DMS 273 (cell line): Measurements from ENCODE around the gene NR2C2.
"Not testable (repeated sequence)": the region's sequence is repeated elsewhere in the genome, so short reads cannot be mapped to it uniquely, and the experiment has no call there.

Experiments
- DNase-seq: peaks from one replicate; lab custom pipeline; 2025; ENCODE audit not compliant: unreplicated experiment; lab: John Stamatoyannopoulos, UW

NR2C2 gene

DNA sequence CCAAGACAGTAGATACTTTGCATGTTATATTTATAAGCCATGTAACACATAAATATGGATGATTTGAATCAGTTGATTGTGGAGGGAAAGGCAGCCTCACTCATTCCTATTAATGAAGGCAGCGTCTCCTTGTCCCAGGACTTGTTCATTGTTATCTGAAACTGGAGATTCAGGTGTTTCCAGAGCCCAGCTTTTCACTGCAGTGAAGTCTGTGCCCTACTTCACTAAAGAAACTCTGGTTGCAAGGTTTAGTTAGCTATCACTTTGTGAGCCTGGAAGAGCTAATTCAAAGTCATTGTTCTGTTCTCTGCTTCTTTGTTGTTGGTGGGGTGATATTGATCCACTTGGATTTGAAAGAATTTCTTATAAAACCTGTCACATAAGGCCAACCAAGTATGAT is 9.8 kb downstream of the NR2C2 start:
- DNase-seq: no peak

DNA sequence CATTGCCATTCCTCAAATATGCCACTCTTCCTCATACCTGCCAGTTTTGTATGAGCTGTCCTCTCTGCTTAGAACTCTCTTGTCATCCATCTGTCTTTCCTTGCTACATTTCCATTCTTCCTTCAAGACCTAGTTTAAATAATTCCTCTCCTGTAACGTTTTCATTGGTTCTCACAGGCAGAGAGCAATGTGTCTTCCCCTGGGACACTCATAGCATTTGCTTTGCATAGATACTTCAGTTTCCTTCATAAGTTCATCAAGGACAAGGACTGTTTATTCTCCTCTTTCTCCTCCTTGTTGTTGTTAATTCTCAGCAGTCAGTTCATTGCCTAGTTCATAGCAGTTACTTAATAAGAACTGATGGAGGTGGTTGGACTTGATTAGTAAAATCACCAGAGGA is 10.5 kb downstream of the NR2C2 start:
- DNase-seq: peak; percentile 2

DNA sequence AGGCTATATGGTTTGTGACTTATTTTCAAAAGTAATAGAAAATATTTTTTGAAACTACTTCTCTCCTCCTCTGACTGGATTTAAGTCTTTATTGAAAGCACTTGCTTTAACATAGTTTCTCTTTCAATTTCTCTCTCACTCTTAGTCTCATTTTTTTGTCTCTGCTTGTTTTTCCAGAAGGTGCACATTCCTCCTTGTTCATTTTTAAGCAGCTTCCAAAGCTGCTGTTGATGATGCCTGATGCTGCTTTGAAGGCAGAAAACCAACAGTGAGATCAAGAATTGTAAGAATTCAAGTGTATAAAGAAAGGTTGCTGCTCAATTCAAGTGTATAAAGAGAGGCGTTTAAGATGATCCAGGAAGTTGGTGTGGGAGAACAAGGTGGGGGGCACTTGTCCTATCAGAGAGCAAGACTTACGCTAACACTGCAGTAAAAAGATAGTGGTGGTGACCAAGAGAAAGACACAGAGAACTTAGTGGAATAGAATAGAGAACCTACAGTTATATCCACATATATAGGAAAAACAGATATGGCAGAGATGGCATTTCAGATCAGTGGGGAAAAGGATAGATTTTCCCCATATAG is 12.1 kb downstream of the NR2C2 start:
- no peak for DNase-seq

DNA sequence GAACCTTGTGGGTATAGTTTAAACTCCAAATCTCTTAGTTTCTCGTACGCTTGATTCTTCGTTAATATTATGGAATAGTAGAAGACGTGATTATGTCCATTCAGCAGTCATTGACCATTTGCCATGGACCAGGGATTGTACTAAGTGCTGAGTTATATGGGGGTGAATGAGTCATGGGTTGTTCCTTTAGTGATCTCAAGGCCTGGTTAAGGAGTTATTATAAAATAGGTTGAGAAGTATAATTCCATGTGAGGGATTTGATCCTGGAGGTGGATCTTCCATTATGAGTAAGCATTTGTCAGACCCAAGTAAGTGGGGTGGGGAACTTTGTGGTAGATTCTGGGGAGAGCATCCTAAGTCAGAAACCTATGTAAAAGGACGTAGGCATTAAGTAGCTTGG is 15.4 kb downstream of the NR2C2 start:
- no peak for DNase-seq

DNA sequence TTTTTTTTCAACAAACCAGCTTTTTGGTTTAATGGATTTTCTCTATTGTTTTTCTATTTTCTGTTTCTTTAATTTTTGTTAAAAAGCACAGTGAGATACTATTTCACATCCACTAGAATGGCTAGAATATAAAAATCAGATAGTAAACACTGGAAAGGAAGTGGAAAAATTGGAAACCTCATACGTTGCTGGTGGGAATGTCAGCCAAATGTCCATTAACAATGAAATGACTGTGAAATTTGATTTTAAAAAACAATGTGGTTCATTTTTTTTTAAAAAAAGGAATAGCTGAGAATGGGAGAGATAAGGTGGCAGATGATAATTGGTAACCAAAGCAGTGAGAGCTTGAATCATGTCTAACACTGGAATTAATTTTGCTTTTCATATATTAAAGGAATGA is 19.9 kb downstream of the NR2C2 start:
- no peak for DNase-seq

DNA sequence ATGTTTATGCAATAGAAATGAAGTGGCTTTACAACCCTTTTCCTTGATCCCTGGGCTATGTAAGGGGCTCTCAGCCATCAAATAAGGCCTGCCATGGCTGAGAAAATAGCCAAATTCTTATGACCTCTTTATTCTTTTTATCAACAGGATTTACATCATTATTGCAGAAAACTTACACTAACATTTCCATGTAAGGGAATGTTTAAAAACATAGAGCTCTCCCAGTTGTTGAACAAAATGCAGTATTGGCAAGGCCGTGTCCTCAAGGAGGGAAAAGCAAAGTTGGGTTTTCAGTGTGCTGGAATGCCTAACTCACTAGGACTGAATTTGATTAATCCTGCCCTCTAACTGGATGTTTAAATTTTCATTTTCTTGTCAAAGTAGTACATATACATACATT is 22.3 kb downstream of the NR2C2 start:
- no peak for DNase-seq

DNA sequence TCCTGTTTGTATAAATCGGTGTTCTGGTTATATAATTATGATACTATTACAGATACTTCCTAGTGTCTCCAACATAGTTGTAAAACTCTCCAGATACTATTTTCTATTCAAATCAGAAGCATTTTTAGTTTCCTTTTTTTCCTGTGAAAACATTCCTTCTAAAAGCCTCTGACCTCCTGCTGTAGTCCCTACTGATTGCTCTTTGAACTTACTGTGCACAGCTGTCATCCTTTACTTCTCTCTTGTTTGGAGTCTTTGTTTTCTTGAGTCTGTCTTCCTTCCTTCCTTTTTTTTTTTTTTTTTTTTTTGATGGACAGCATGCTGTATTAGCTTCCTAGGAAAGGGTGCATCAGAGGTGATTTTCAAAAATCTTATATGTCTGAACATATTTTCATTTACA is 28.9 kb downstream of the NR2C2 start:
- no peak for DNase-seq

DNA sequence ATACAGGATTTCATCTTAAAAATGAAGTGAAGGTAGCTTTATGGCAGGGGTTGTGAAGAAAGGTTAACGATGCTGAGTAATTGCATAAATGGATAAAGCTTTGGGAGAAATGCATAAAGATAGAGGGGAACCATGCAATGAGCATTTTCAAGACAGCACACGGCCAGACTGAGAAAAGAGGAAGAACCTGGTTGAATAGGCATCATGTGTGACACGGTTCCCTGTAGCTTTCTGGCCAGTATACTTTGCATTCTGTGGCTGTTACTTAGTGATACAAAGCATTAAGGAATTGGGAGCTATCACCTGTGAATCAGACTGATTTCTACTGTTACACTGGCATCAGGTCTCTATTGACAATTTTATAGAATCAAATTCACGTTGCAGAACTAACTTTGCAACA is 33.3 kb downstream of the NR2C2 start:
- DNase-seq: no peak

DNA sequence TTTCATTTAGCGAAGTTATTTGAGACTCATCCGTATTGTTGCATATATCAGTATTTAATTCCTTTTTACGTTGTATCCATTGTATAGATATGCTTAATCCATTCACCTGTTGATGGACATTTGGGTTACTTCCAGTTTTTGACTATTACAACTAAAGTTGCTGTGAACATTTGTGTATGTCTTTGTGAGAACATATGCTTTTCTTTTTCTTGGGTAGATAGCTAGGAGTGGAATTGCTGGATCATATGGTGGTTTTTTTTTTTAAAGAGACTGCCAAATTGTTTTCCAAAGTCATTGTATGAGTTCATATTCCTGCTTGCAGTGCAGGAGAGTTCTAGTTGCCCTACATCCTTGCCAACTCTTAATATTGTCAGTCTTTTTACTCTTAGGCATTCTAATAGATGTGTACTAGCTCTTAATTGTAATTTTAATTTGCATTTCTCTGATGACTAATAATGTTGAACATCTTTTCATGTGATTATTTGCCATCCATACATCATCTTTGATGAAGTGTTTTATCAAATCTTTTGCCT is 37.3 kb downstream of the NR2C2 start:
- DNase-seq: no peak

DNA sequence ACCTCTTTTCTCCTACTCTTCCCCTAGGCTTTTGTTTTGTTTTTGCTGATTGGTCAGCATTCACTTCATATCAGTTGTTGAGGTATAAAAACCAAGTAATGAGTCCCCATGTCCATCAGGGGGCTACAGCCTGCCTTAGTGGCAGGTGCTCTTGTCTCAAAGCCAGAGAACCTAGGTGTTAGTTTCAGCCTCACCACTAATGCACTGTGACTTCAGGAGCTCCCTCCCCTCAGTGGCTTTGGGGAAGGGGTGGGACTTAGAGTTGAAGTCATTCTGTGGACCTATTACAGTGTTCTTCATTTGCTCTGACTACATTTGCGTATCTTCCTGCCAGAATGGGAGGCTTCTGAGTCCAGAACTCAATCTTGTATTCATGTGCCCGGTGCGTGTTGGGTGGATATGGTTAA is 41.6 kb downstream of the NR2C2 start:
- peak; percentile 14 for DNase-seq

DNA sequence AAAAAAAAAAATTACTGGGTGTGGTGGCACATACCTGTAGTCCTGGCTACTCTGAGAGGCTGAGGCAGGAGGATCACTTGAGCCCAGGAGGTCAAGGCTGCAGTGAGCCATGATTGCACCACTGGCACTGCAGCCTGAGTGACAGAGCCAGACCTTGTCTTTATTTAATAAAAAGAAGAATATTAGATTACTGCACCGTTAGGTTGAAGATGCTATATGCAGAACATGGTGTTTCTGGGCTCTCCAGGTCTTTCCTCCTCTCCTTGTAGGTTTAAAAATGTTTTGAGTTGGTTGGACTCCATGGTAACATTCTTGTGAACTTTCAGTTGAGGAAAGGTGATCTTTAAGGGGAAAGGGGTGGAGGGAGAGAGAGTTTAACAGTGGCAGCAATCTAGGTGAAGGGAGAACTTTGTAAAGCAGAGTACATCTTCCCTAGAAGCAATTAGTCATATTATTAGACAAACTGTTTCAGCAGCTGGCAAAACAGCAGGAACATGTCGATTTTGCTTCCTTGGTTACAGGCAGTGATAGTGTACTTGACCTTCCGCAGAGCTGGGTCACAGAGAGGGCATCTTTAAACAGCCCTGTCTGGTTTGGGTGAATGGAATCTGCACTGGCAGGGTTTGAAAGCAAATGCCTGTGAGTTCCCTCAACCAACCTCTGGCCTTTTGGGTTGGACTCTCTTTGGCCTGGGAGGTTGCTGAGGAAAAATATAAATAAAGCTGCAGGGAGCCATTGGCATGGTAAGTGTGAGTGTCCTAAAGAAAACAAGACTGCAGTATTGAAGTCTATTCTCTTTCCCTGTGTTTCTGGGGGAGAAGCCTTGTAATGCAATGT is 42.8 kb downstream of the NR2C2 start:
- DNase-seq: peak; percentile 42

DNA sequence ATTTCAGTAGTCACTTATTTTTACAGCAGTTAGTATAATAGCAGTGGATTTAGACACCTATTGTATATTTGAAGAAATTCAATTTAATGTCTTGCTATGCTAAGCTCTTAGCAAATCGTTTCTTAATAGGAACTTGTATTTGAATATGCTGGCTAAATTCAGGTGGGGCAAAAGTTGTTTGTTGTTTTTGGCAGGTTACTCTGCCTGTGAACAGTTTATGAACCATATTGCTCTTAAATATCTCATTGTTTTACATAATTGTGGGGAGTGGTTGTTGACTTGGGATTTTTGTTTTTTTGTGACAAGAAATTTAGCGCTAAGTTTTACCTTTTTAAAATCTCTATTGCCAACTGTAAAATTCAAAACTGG is 43.4 kb downstream of the NR2C2 start:
- no peak for DNase-seq

DNA sequence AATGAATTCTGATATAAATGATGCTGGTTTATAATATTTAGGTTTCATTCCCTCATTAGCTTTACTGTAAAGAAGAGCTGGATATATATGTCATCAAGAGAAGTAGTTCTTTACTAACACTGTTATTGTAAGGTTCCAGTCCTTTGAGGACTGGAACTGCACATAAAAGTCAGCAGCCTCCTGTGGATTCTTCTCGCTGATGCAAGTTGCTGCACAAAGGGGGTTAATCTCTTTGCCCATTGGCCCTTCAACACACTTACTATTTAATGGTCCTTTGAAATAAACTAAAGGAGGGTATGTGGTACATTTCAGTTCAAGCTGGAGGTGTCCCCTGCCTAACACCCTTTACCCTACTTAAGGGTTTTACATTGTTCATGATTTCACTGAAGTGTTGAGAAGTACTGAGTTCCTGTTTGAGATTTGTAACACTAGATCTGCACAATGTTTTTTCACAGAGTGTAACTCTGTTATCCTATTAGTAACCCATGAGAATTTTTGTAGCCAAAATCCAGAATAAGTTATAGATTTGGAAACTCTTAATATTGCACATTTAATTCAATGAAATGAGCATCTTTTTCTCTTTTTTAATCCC is 43.9 kb downstream of the NR2C2 start:
- no peak for DNase-seq

DNA sequence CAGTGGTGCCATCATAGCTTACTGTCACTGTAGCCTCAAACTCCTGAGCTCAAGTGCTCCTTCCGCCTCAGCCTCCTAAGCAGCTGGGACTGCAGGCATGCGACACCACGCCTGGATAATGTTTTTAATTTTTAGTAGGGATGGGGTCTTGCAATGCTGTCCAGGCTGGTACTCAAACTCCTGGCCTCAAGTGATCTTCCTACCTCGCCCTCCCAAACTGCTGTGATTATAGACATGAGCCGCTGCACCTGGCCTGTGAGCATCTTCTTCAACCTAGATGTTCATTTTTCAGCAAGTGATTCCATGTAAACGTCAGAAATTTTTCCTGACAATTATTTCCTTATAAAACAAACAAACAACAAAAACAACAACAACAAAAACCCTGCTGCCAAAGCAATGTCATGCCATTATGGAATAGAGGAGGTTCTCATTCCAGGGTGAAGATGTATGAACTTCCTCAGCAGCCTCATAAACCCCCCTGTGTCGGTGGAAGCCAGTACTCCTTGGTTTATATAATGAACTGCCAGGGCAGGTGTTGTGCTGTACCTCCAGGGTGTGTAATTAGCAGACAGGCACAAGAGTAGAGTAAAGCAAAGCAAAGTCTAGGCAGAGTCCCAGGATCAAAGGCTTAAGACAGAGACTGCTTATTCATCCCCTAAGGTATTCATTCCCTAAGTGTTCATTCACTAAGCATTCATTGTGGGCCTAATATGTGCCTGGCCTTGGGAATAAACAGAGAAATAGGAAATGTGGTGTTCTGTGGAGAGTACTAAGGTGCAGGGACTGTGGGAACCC is 44.6 kb downstream of the NR2C2 start:
- no peak for DNase-seq

DNA sequence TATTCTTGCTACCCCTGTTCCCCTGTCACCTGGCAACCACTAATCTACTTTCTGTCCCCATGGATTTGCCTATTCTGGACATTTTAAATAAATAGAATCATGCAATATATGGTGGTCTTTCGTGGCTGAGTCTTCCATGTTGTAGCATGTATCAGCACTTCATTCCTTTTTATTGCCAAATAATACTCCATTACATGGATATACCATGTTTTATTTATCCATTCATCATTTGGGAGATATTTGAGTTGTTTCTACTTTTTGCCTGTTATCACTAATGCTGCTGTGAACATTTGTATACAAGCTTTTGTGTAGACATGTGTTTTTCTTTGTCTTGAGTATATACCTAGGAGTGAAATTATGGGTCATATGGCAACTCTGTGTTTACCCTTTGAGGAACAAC is 50.6 kb downstream of the NR2C2 start:
- DNase-seq: no peak

DNA sequence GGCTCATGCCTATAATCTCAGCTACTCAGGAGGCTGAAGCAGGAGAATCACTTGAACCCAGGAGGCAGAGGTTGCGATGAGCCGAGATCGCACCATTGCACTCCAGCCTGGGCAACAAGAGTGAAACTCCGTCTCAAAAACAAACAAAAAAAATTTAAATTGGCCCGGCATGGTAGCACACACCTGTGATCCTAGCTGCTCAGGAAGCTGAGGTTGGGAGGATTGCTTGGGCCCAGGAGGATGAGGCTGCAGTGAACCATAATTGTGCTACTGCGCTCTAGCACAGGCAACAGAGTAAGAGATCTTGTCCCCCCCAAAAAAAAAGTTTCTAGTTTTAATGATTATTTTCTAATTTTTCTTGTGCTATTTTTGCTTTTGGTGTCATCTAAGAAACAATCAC is 51.8 kb downstream of the NR2C2 start:
- not testable (repeated sequence) for DNase-seq

DNA sequence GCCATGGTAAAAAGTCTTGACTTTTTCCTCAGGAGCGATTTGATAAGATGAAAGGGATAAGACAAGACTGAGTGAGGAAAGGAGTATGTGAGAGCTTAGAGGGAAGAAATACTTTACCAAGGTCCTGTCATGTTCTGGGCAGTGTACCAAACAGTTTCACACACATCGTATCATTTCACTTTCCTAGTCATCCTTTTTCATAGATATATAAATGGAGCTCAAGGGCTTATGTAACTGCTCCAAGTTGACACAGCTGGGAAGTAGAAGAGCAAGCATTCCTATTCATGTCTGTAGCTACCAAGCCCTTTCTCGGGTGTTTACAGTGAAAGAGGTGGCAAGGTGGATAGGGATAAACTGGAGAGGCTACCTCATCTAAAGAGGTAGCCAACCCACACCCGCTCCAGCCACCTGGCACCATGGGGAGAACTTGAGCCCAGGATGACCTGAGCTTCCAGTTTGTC is 60.3 kb downstream of the NR2C2 start:
- DNase-seq: no peak

DNA sequence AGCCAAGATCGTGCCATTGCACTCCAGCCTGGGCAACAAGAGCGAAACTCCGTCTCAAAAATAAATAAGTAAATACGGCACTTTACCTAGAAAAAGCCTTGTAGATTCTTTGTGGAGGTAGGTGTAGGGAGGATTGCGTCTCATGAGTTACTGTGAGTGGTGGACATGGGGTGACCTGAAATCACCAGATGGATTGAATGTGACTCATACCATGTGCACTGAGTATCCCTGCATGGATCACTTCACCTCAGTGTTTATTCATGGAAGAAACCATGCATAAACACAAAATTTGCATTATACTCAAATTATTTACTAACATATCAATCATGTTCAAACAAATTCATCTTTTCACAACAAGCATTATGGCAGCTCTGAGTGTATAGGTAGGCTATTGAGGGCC is 61.8 kb downstream of the NR2C2 start:
- DNase-seq: no peak

DNA sequence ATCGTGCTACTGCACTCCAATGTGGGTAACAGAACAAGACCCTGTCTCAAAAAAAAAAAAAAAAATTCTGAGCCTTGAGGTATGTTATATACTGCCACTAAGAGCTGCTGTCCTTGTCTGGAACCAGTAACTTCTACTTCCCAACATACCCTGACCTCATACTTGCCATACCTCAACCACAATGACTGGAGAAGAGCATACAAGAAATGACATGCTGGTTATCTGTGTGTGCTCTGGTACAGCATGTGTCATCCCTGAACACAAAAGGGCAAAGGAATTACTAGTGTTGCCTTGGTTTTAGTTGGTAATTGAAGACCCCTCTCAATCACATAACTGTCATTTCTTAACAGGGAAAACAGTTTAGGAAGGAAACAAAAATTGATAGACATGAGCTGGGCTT is 63.3 kb downstream of the NR2C2 start:
- no peak for DNase-seq

DNA sequence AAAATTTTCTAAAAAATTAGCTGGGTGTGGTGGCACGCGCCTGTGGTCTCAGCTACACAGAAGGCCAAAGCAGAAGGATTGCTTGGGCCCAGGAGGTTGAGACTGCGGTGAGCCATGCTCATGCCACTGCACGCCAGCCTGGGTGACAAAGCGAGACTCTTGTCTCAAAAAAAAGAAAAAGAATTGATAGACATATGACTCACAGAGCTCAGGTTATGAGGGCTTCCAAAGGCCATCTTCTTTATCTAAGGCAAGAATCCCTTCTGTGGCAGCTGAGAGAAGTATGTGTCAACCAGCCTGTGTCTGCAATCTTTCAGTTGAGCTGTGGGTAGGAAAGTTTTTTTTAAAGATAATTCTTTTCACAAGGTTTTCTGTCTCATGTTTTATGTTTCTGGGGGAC is 63.8 kb downstream of the NR2C2 start:
- no peak for DNase-seq

DNA sequence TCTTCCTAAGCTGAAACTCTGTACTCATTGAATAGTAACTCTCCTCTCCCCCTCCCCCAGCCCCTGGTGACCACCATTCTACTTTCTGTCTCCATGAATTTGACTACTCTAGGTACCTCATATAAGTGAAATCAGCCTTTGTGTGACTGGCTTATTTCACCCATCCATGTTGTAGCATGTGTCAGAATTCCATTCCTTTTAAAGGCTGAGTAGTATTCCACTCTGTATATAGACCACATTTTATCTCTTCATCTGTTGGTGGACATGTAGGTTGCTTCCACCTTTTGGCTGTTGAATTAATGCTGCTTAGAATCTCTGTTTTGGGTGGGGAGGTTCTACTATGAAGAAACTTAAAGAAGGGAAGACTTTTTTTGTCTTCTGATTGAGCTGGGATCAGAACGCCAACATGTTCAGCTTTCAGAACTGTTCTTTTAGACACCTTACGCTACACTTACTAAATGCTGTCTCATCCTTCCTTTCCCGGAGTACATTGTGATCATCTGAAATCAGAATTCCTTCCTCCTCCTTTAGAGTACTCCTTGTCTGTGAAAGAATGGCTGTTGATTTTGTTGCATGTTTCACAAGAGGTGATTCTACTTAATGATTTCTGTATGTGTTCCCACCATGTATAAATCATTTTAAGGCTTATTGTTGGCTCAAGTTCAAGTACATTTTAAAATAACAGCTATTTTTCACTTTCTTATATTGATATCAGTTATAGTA is 67.4 kb downstream of the NR2C2 start:
- DNase-seq: no peak
